Measurements from ENCODE around the gene ENC1.

The ENC1 gene

GRCh38 chr5:74648835-74649293 lies 8.3 kb upstream of the ENC1 start:
- TF ChIP-seq, protein P1, sequence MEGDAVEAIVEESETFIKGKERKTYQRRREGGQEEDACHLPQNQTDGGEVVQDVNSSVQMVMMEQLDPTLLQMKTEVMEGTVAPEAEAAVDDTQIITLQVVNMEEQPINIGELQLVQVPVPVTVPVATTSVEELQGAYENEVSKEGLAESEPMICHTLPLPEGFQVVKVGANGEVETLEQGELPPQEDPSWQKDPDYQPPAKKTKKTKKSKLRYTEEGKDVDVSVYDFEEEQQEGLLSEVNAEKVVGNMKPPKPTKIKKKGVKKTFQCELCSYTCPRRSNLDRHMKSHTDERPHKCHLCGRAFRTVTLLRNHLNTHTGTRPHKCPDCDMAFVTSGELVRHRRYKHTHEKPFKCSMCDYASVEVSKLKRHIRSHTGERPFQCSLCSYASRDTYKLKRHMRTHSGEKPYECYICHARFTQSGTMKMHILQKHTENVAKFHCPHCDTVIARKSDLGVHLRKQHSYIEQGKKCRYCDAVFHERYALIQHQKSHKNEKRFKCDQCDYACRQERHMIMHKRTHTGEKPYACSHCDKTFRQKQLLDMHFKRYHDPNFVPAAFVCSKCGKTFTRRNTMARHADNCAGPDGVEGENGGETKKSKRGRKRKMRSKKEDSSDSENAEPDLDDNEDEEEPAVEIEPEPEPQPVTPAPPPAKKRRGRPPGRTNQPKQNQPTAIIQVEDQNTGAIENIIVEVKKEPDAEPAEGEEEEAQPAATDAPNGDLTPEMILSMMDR (IDR thresholded peaks at IDR 0.05) = peak; percentile 65 to 75
- Histone ChIP-seq H3K4me3 (no peak overlapping the region), H3K36me3 (no peaks in the 10 kb centered on the region), H3K4me1 (peaks cover 0 to 9% (median 3%) of the 10 kb centered on the region in 4 donors), H3K9me3 (no peaks in the 10 kb centered on the region), H3K27me3 (no peaks in the 10 kb centered on the region), H3K27ac (no peak overlapping the region)
- DNase-seq = no peak
- intact Hi-C loops (cut with DNase I; ENCODE audit: low total_unique reads) = loop anchor here (10.0 kb wide), 1 partner anchor 614 kb away; no protein-coding TSS in a partner anchor

DNA sequence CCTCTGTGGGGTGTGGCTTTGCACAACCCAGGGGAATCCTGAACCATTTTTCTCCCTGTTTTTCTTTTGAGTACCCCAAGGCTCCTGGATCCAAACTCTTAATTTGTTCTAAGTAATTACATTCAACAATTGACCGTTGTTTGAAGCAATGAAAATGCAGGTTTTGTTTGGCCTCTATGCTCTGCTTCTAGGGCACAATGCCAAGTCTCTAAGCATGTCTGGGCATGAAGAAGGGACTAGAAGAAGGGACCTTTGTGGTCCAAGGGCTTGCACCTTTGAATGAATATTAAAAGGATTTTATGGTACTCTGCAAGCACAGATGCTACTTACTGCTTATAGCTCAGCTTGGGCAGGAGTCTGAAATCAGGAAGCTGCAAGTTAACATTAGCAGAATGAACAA lies 6.6 kb upstream of the ENC1 start:
- intact Hi-C loops (cut with DNase I; ENCODE audit: low total_unique reads) = loop anchor here (2.0 to 10.0 kb wide), 2 partner anchors 612 to 744 kb away; no protein-coding TSS in a partner anchor

GRCh38 chr5:74643111-74643562 lies 2.6 kb upstream of the ENC1 start:
- no peak for DNase-seq
- H3K27me3 ChIP-seq = no peaks in the 10 kb centered on the region
- TF ChIP-seq, protein P1 (IDR thresholded peaks at IDR 0.05) = no peak
- no peaks in the 10 kb centered on the region for H3K9me3 ChIP-seq
- no peak overlapping the region for H3K4me3 ChIP-seq
- peaks cover 0 to 36% (median 14%) of the 10 kb centered on the region in 4 donors for H3K4me1 ChIP-seq
- intact Hi-C loops (cut with DNase I; ENCODE audit: low total_unique reads) = loop anchor here (10.0 kb wide), 1 partner anchor 608 kb away; no protein-coding TSS in a partner anchor
- no peaks in the 10 kb centered on the region for H3K36me3 ChIP-seq
- H3K27ac ChIP-seq = no peak overlapping the region

More for the DNA sequence above, 6.6 kb upstream of the ENC1 start:
- no peak overlapping the region for H3K27ac ChIP-seq
- no peaks in the 10 kb centered on the region for H3K9me3 ChIP-seq
- H3K27me3 ChIP-seq = no peaks in the 10 kb centered on the region
- TF ChIP-seq, protein P1 (IDR thresholded peaks at IDR 0.05) = no peak
- no peak overlapping the region for H3K4me3 ChIP-seq
- H3K4me1 ChIP-seq = peaks cover 0 to 13% (median 3%) of the 10 kb centered on the region in 4 donors
- no peak for DNase-seq
- H3K36me3 ChIP-seq = no peaks in the 10 kb centered on the region

GRCh38 chr5:74642543-74642863 lies 2.0 kb upstream of the ENC1 start:
- H3K27me3 ChIP-seq = no peaks in the 10 kb centered on the region
- TF ChIP-seq, protein P1 (IDR thresholded peaks at IDR 0.05) = no peak
- H3K4me3 ChIP-seq = no peak overlapping the region
- peaks cover 0 to 36% (median 14%) of the 10 kb centered on the region in 4 donors for H3K4me1 ChIP-seq
- H3K9me3 ChIP-seq = no peaks in the 10 kb centered on the region
- DNase-seq = no peak
- H3K36me3 ChIP-seq = no peaks in the 10 kb centered on the region
- H3K27ac ChIP-seq = no peak overlapping the region
- intact Hi-C loops (cut with DNase I; ENCODE audit: low total_unique reads) = loop anchor here (10.0 kb wide), 1 partner anchor 608 kb away; no protein-coding TSS in a partner anchor

GRCh38 chr5:74641735-74642542 lies 1.4 kb upstream of the ENC1 start:
- intact Hi-C loops (cut with DNase I; ENCODE audit: low total_unique reads) = loop anchor here (10.0 kb wide), 1 partner anchor 607 kb away; no protein-coding TSS in a partner anchor
- Histone ChIP-seq H3K27ac (peak overlapping the region; percentile 50 to 63), H3K4me3 (peak overlapping the region; percentile 58 to 63), H3K27me3 (no peaks in the 10 kb centered on the region), H3K4me1 (peaks cover 0 to 33% (median 13%) of the 10 kb centered on the region in 4 donors), H3K9me3 (no peaks in the 10 kb centered on the region), H3K36me3 (no peaks in the 10 kb centered on the region)
- TF ChIP-seq, protein P1 (IDR thresholded peaks at IDR 0.05) = peak; percentile 30 to 35
- DNase-seq = peak in 1 of 2 donors; percentile 52
